Caco-2 (cell line): ENCODE measurements around the gene STAC3. TPM values are rescaled to one million over a fixed set of nuclear protein-coding genes. Genes with fewer than 3 reads are reported as not detected.

ENCODE experiments used
- BruUV-seq: library from RNA; stranded (reverse); fragments of 400-500 nt; replicated peaks from 2 replicates; lab custom pipeline; 2021; lab: Mats Ljungman, UMichigan
- CTCF ChIA-PET: fragments of 300-600 bp; sonication (Branson Sonifier 250); formaldehyde crosslinking; loops from one replicate; lab custom pipeline; 2022; ENCODE audit warnings: antibody characterized with exemption; lab: Charles Lee
- POLR2A ChIA-PET: fragments of 300-600 bp; sonication (Branson Sonifier 250); formaldehyde crosslinking; loops from one replicate; lab custom pipeline; 2022; ENCODE audit warnings: antibody characterized with exemption; lab: Charles Lee
- DNase-seq, 2 experiments: peaks; one replicate each; pipeline versions ENCODE4 v3.0.0 to v3.0.0-alpha.2; 2020 to 2022
- H3K27me3 ChIP-seq: replicated peaks from 2 replicates; pipeline ENCODE4 v1.6.0; 2011; ENCODE audit warnings: low read length; ENCODE audit not compliant: control insufficient read depth, insufficient read depth
- H3K36me3 ChIP-seq: 2 replicates; pipeline ENCODE4 v1.5.1; 2011; ENCODE audit warnings: low read length; ENCODE audit not compliant: control insufficient read depth, insufficient read depth
- H3K4me1 ChIP-seq: fragments of 250-450 bp; sonication (Bioruptor Pico); 2 replicates; pipeline ENCODE4 v1.5.1; 2020; ENCODE audit warnings: mild to moderate bottlenecking
- H3K4me3 ChIP-seq: 2 replicates; pipeline ENCODE4 v1.5.1; 2011; ENCODE audit warnings: low read depth, mild to moderate bottlenecking, control low read depth, low read length
- H3K9me3 ChIP-seq: fragments of 250-450 bp; sonication (Bioruptor Pico); 2 replicates; pipeline ENCODE4 v1.5.1; 2020; ENCODE audit warnings: mild to moderate bottlenecking, moderate library complexity
- H3K27ac Mint-ChIP-seq: one replicate; pipeline ENCODE4 v1.8.0; 2022; ENCODE audit warnings: mixed read lengths; ENCODE audit not compliant: unreplicated experiment
- H3K27me3 Mint-ChIP-seq: one replicate; pipeline ENCODE4 v1.8.0; 2022; ENCODE audit warnings: mixed read lengths; ENCODE audit not compliant: insufficient read depth, unreplicated experiment
- H3K36me3 Mint-ChIP-seq: one replicate; pipeline ENCODE4 v1.8.0; 2022; ENCODE audit warnings: mild to moderate bottlenecking, mixed read lengths; ENCODE audit not compliant: insufficient read depth, unreplicated experiment
- H3K4me1 Mint-ChIP-seq: one replicate; pipeline ENCODE4 v1.8.0; 2022; ENCODE audit warnings: low read depth, mixed read lengths; ENCODE audit not compliant: unreplicated experiment
- H3K4me3 Mint-ChIP-seq: one replicate; pipeline ENCODE4 v1.8.0; 2022; ENCODE audit warnings: mild to moderate bottlenecking, moderate library complexity, mixed read lengths; ENCODE audit not compliant: unreplicated experiment
- H3K9me3 Mint-ChIP-seq: one replicate; pipeline ENCODE4 v1.8.0; 2022; ENCODE audit warnings: mixed read lengths; ENCODE audit not compliant: unreplicated experiment
- CTCF ChIP-seq, 2 experiments: fragments of 200-600 bp in 1 of 2; IDR thresholded peaks; 1 replicate in 1 of 2; 2 replicates in 1 of 2; pipeline versions ENCODE4 v1.5.1 to v1.8.0; 2011 to 2022; ENCODE audit warnings: antibody characterized with exemption in 1 of 2, control low read depth in 1 of 2, inconsistent platforms in 1 of 2, low read depth in 1 of 2, low read length in 1 of 2, mild to moderate bottlenecking in 1 of 2, moderate library complexity in 1 of 2; ENCODE audit not compliant: insufficient read depth in 1 of 2, severe bottlenecking in 1 of 2, unreplicated experiment in 1 of 2
- intact Hi-C: fragments of 100-400 bp; cut with micrococcal nuclease; formaldehyde crosslinking; loops from one replicate; pipeline ENCODE4 v1.10.0; 2022; ENCODE audit not compliant: unreplicated experiment
- total RNA-seq: library from RNA; stranded (reverse); gene quantifications from 2 replicates; pipeline ENCODE4 v1.2.3, GENCODE V29; 2022

The STAC3 gene
- total RNA-seq, 1 experiment from 2014 or later = 0.70 TPM

- POLR2A ChIA-PET = interaction anchor here (4.5 kb wide), 1 partner anchor 14 kb away, joined by 26 read pairs; the partner anchor contains the start of gene SHMT2
- H3K9me3 Mint-ChIP-seq = no peaks in the 10 kb centered on the region
- Histone ChIP-seq H3K36me3 (no peaks in the 10 kb centered on the region; the same call in none of the 2 replicates), H3K4me1 (peaks cover 20% of the 10 kb centered on the region), H3K9me3 (no peaks in the 10 kb centered on the region), H3K4me3 (peak overlapping the region; percentile 54; the same call in 1 of the 2 replicates), H3K27me3 (peaks cover 10% of the 10 kb centered on the region)
- intact Hi-C loops = no loop called here
- peaks cover 24% of the 10 kb centered on the region for H3K27me3 Mint-ChIP-seq
- no TSS peak for BruUV-seq
- no peak overlapping the region for H3K27ac Mint-ChIP-seq
- H3K36me3 Mint-ChIP-seq = peaks cover 31% of the 10 kb centered on the region
- peaks cover 35% of the 10 kb centered on the region for H3K4me1 Mint-ChIP-seq
- CTCF ChIA-PET = interaction anchor here (0.6 to 1.8 kb wide), 6 partner anchors 11 to 87 kb away, joined by 3 to 10 read pairs (median 4); partner anchors contain the start of genes LRP1 and SHMT2
- DNase-seq = no peak
- peak overlapping the region; percentile 82 for H3K4me3 Mint-ChIP-seq
- no peak for TF ChIP-seq CTCF (IDR thresholded peaks at IDR 0.05; ENCODE audit: insufficient read depth in 1 of 2, low read depth in 1 of 2, low read length in 1 of 2, severe bottlenecking in 1 of 2, unreplicated experiment in 1 of 2)
These were observed 35.3 kb downstream of the STAC3 start for GRCh38 chr12:57215668-57216013.

- intact Hi-C loops = no loop called here
- peaks cover 35% of the 10 kb centered on the region for H3K4me1 Mint-ChIP-seq
- H3K27me3 Mint-ChIP-seq = peaks cover 22% of the 10 kb centered on the region
- no TSS peak for BruUV-seq
- H3K36me3 Mint-ChIP-seq = peaks cover 31% of the 10 kb centered on the region
- ChIA-PET CTCF (interaction anchor here (1.7 to 3.0 kb wide), 3 partner anchors 15 to 28 kb away, joined by 10 to 27 read pairs (median 10); partner anchors contain the start of gene SHMT2), POLR2A (no interaction called here)
- H3K9me3 Mint-ChIP-seq = no peaks in the 10 kb centered on the region
- peaks cover 20% of the 10 kb centered on the region for H3K4me1 ChIP-seq
- H3K27ac Mint-ChIP-seq = peak overlapping the region; percentile 22
- DNase-seq = no peak
- H3K36me3 ChIP-seq = no peaks in the 10 kb centered on the region; the same call in none of the 2 replicates
- no peaks in the 10 kb centered on the region for H3K9me3 ChIP-seq
- H3K27me3 ChIP-seq = peaks cover 10% of the 10 kb centered on the region
- no peak overlapping the region for H3K4me3 ChIP-seq
- TF ChIP-seq CTCF (IDR thresholded peaks at IDR 0.05; ENCODE audit: insufficient read depth in 1 of 2, low read depth in 1 of 2, low read length in 1 of 2, severe bottlenecking in 1 of 2, unreplicated experiment in 1 of 2) = no peak
- H3K4me3 Mint-ChIP-seq = peak overlapping the region; percentile 82
These were observed 35.9 kb downstream of the STAC3 start for GRCh38 chr12:57215065-57215464.

- Mint-ChIP-seq H3K4me3 (peak overlapping the region; percentile 59), H3K27ac (peak overlapping the region; percentile 22), H3K9me3 (no peaks in the 10 kb centered on the region), H3K27me3 (peaks cover 18% of the 10 kb centered on the region), H3K36me3 (peaks cover 34% of the 10 kb centered on the region), H3K4me1 (peaks cover 29% of the 10 kb centered on the region)
- peak; percentile 75 to 81 for TF ChIP-seq CTCF (IDR thresholded peaks at IDR 0.05; ENCODE audit: insufficient read depth in 1 of 2, low read depth in 1 of 2, low read length in 1 of 2, severe bottlenecking in 1 of 2, unreplicated experiment in 1 of 2)
- H3K36me3 ChIP-seq = no peaks in the 10 kb centered on the region; the same call in none of the 2 replicates
- peaks cover 10% of the 10 kb centered on the region for H3K27me3 ChIP-seq
- intact Hi-C loops = loop anchor here (1.0 kb wide), 3 partner anchors 16 to 29 kb away; no protein-coding TSS in a partner anchor
- DNase-seq = peak; percentile 73 to 81
- BruUV-seq = no TSS peak
- POLR2A ChIA-PET = interaction anchor here (1.5 kb wide), 1 partner anchor 15 kb away, joined by 20 read pairs; the partner anchor contains the start of gene SHMT2
- no peaks in the 10 kb centered on the region for H3K9me3 ChIP-seq
- H3K4me3 ChIP-seq = no peak overlapping the region
- peaks cover 20% of the 10 kb centered on the region for H3K4me1 ChIP-seq
- CTCF ChIA-PET = interaction anchor here (0.5 to 3.0 kb wide), 7 partner anchors 16 to 238 kb away, joined by 3 to 80 read pairs (median 5); partner anchors contain the start of genes LRP1 and SHMT2
These were observed 36.6 kb downstream of the STAC3 start for GRCh38 chr12:57214398-57214781.
